K562 (cell line): ENCODE measurements around the gene LMBR1. TPM values are rescaled to one million over a fixed set of nuclear protein-coding genes. Genes with fewer than 3 reads are reported as not detected.

ENCODE experiments used
- ARID1B ChIP-seq: fragments of 450-650 bp; IDR thresholded peaks from 2 replicates; pipeline ENCODE4 v1.6.1; 2016; ENCODE audit warnings: antibody characterized with exemption, mild to moderate bottlenecking, inconsistent platforms
- ATF3 ChIP-seq, 2 experiments: fragments of 450-650 bp in 1 of 2; sonication (generic) in 1 of 2; formaldehyde crosslinking in 1 of 2; IDR thresholded peaks in 1 of 2; conservative IDR thresholded peaks in 1 of 2; 2 replicates each; pipeline versions ENCODE4 v1.6.1 to v1.8.1; 2016 to 2023; ENCODE audit warnings: mild to moderate bottlenecking in 2 of 2, moderate library complexity in 2 of 2, inconsistent platforms in 1 of 2, missing genetic modification reagents in 1 of 2
- BACH1 ChIP-seq: fragments of 200-800 bp; sonication (Bioruptor generic); IDR thresholded peaks from 2 replicates; pipeline ENCODE4 v1.6.1; 2016; ENCODE audit warnings: missing genetic modification characterization, missing compliant biosample characterization
- C11orf30 ChIP-seq: fragments of 450-650 bp; IDR thresholded peaks from 2 replicates; pipeline ENCODE4 v1.6.1; 2016; ENCODE audit warnings: low read depth, mild to moderate bottlenecking
- CBFA2T3 ChIP-seq: fragments of 450-650 bp; IDR thresholded peaks from 2 replicates; pipeline ENCODE4 v1.6.1; 2017
- CBX1 ChIP-seq: sonication (generic); IDR thresholded peaks from 2 replicates; pipeline ENCODE4 v1.6.1; 2016; ENCODE audit warnings: antibody characterized with exemption, low read depth, mild to moderate bottlenecking
- GABPB1 ChIP-seq: sonication (generic); formaldehyde crosslinking; IDR thresholded peaks from 2 replicates; pipeline ENCODE4 v1.8.0; 2022; ENCODE audit warnings: mild to moderate bottlenecking, missing genetic modification reagents
- KLF13 ChIP-seq: fragments of 450-650 bp; IDR thresholded peaks from 2 replicates; pipeline ENCODE4 v1.6.1; 2016; ENCODE audit warnings: missing genetic modification characterization, low read depth, mild to moderate bottlenecking, missing compliant biosample characterization, moderate library complexity, borderline replicate concordance
- MAFF ChIP-seq: IDR thresholded peaks from 2 replicates; pipeline ENCODE4 v1.6.1; 2012; ENCODE audit warnings: low read length, improper control_type of control experiment
- MAFG ChIP-seq: fragments of 450-650 bp; conservative IDR thresholded peaks from 2 replicates; pipeline ENCODE4 v1.6.1; 2016; ENCODE audit warnings: missing genetic modification characterization, missing compliant biosample characterization
- MEF2D ChIP-seq: conservative IDR thresholded peaks from 2 replicates; pipeline ENCODE4 v1.6.1; 2016; ENCODE audit warnings: low read depth, missing genetic modification characterization, missing compliant biosample characterization
- NR2F6 ChIP-seq: fragments of 450-650 bp; formaldehyde crosslinking; IDR thresholded peaks from 2 replicates; pipeline ENCODE4 v1.4.0; 2020; ENCODE audit warnings: mild to moderate bottlenecking
- PML ChIP-seq: IDR thresholded peaks from 2 replicates; pipeline ENCODE4 v1.6.1; 2012; ENCODE audit warnings: low read length, inconsistent platforms
- PPARD ChIP-seq: fragments of 250-450 bp; sonication (Bioruptor Pico); IDR thresholded peaks from 2 replicates; pipeline ENCODE4 v1.8.0; 2022; ENCODE audit warnings: inconsistent platforms, mild to moderate bottlenecking, moderate library complexity
- RB1 ChIP-seq: fragments of 450-650 bp; IDR thresholded peaks from 2 replicates; pipeline ENCODE4 v1.6.1; 2017; ENCODE audit warnings: low read depth, mild to moderate bottlenecking
- SRSF9 ChIP-seq: fragments of 200-400 bp; formaldehyde crosslinking; IDR thresholded peaks from 2 replicates; pipeline ENCODE4 v1.6.1; 2017; ENCODE audit warnings: low read depth, low read length, borderline replicate concordance
- ZBTB1 ChIP-seq: sonication (generic); formaldehyde crosslinking; IDR thresholded peaks from 2 replicates; pipeline ENCODE4 v1.8.1; 2023; ENCODE audit warnings: missing genetic modification reagents, low read depth, mild to moderate bottlenecking, borderline replicate concordance
- ZEB2 ChIP-seq: fragments of 450-650 bp; IDR thresholded peaks from 2 replicates; pipeline ENCODE4 v1.6.1; 2016
- ZFP36 ChIP-seq: fragments of 150-350 bp; IDR thresholded peaks from 2 replicates; pipeline ENCODE4 v1.6.1; 2018; ENCODE audit warnings: low read length, low read depth; ENCODE audit not compliant: partially characterized antibody
- ZNF354B ChIP-seq: fragments of 250-450 bp; sonication (Bioruptor Pico); IDR thresholded peaks from 2 replicates; pipeline ENCODE4 v1.4.0; 2020
- ZNF644 ChIP-seq: fragments of 200-800 bp; sonication (Bioruptor generic); IDR thresholded peaks from 2 replicates; pipeline ENCODE4 v1.6.1; 2016; ENCODE audit warnings: low read depth, missing genetic modification characterization, missing compliant biosample characterization
- ZNF77 ChIP-seq: fragments of 250-450 bp; sonication (Bioruptor Pico); IDR thresholded peaks from 2 replicates; pipeline ENCODE4 v1.5.0; 2020
- polyA plus RNA-seq, 8 experiments: library from polyadenylated mRNA; depleted of rRNA in 4 of 8; stranded (reverse) in 5 of 8; unstranded in 3 of 8; fragments of >200 nt; fragmentation: Nextera tagmentation in 2 of 8; fragmentation: Illumina TruSeq in 1 of 8; extraction: Ambion mirVana in 2 of 8; extraction: Trizol in 1 of 8; gene quantifications; 2 replicates each; pipeline versions ENCODE4 v1.2.1 to v1.2.3, GENCODE V29; 2011 to 2014; ENCODE audit warnings: inconsistent platforms in 1 of 8, missing spikeins in 1 of 8
- total RNA-seq, 7 experiments: library from RNA; depleted of rRNA in 6 of 7; stranded (reverse); fragments of >200 nt in 6 of 7; fragmentation: Illumina TruSeq in 2 of 7; extraction: Trizol in 2 of 7; gene quantifications; 2 replicates each; pipeline versions ENCODE4 v1.2.1 to v1.2.3, GENCODE V29; 2011 to 2021; ENCODE audit warnings: low replicate concordance in 1 of 7

Gene LMBR1
- total and polyA plus RNA-seq, 9 of the 15 experiments (the other 6 are each of a cell fraction or from before 2014, with no cell fraction given), result 7.7 to 90.0 (median 59.9) TPM

- TF ChIP-seq SRSF9 (no peak), CBFA2T3 (no peak), RB1 (no peak), CBX1 (no peak), MAFG (tag) (peak; percentile 72), ZFP36 (no peak), ARID1B (no peak), ATF3 (IDR thresholded peaks at IDR 0.05) (no peak), ATF3 (CRISPR knock-in tag; conservative IDR thresholded peaks at IDR 0.05) (no peak), PPARD (CRISPR knock-in tag) (no peak), ZBTB1 (CRISPR knock-in tag) (no peak), KLF13 (tag) (no peak), GABPB1 (no peak), MEF2D (tag) (no peak), PML (no peak), ZNF644 (tag) (no peak), ZNF354B (no peak), ZEB2 (no peak), C11orf30 (peak; percentile 76), BACH1 (tag) (no peak), MAFF (peak; percentile 83), NR2F6 (CRISPR knock-in tag) (no peak), ZNF77 (no peak)
- TF ChIP-seq, all 486 proteins: peak for 5
Observed at GRCh38 chr7:156778668-156779067, 114.3 kb downstream of the LMBR1 start (continued).
